NCI-H1417 treated with DMSO at 0.1 percent for 48 hours (cell line): ENCODE results near the gene MAP3K8.
"Not testable (repeated sequence)": the region's sequence is repeated elsewhere in the genome, so short reads cannot be mapped to it uniquely, and the experiment has no call there.

Source experiments
- DNase-seq: peaks from one replicate; lab custom pipeline; 2025; lab: John Stamatoyannopoulos, UW

Gene MAP3K8

GRCh38 chr10:30422981-30423654 is 10.9 kb upstream of the MAP3K8 start:
- DNase-seq = no peak

- not testable (repeated sequence) for DNase-seq
Measured at GRCh38 chr10:30423655-30424275, 10.2 kb upstream of the MAP3K8 start.

GRCh38 chr10:30425336-30426075 is 8.5 kb upstream of the MAP3K8 start:
- DNase-seq = no peak

- no peak for DNase-seq
Measured at GRCh38 chr10:30430544-30431298, 3.3 kb upstream of the MAP3K8 start.

- DNase-seq = no peak
Measured at GRCh38 chr10:30431435-30431911, 2.5 kb upstream of the MAP3K8 start.

- DNase-seq = no peak
Measured at GRCh38 chr10:30432622-30433305, 1.2 kb upstream of the MAP3K8 start.

GRCh38 chr10:30433306-30433729 is 666 bp upstream of the MAP3K8 start:
- no peak for DNase-seq

GRCh38 chr10:30434273-30435072 is 489 bp downstream of the MAP3K8 start:
- DNase-seq = no peak

- DNase-seq = no peak
Measured at GRCh38 chr10:30435073-30435422, 1.1 kb downstream of the MAP3K8 start.

GRCh38 chr10:30435499-30436167 is 1.6 kb downstream of the MAP3K8 start:
- not testable (repeated sequence) for DNase-seq

GRCh38 chr10:30436191-30436611 is 2.2 kb downstream of the MAP3K8 start:
- DNase-seq = no peak

GRCh38 chr10:30436671-30437030 is 2.7 kb downstream of the MAP3K8 start:
- no peak for DNase-seq

- no peak for DNase-seq
Measured at GRCh38 chr10:30437031-30437841, 3.3 kb downstream of the MAP3K8 start.

- DNase-seq = no peak
Measured at GRCh38 chr10:30438021-30438850, 4.3 kb downstream of the MAP3K8 start.

GRCh38 chr10:30439931-30440330 is 5.9 kb downstream of the MAP3K8 start:
- no peak for DNase-seq

- no peak for DNase-seq
Measured at GRCh38 chr10:30442019-30442606, 8.1 kb downstream of the MAP3K8 start.

GRCh38 chr10:30443049-30443448 is 9.1 kb downstream of the MAP3K8 start:
- DNase-seq = no peak

- DNase-seq = no peak
Measured at GRCh38 chr10:30445711-30446110, 11.7 kb downstream of the MAP3K8 start.
